Nucleus accumbens (tissue), 56 donors: ENCODE data around the gene PXYLP1.
"Not testable (repeated sequence)": the region's sequence is repeated elsewhere in the genome, so short reads cannot be mapped to it uniquely, and the experiment has no call there.

Experiments
- DNase-seq, 56 donors: peaks; one replicate each; lab custom pipeline; 2025; lab: John Stamatoyannopoulos, UW

The PXYLP1 gene

GRCh38 chr3:141314415-141314814 lies 82.8 kb downstream of the PXYLP1 start:
- not testable (repeated sequence) for DNase-seq

- no peak for DNase-seq
Measured at GRCh38 chr3:141316851-141317250, 85.2 kb downstream of the PXYLP1 start.

GRCh38 chr3:141320399-141321108 lies 88.9 kb downstream of the PXYLP1 start:
- no peak for DNase-seq

- no peak for DNase-seq
Measured at GRCh38 chr3:141321109-141321497, 89.5 kb downstream of the PXYLP1 start.

GRCh38 chr3:141323936-141324704 lies 92.5 kb downstream of the PXYLP1 start:
- DNase-seq, result no peak

GRCh38 chr3:141326123-141326522 lies 94.5 kb downstream of the PXYLP1 start:
- no peak for DNase-seq

GRCh38 chr3:141326626-141327025 lies 95.0 kb downstream of the PXYLP1 start:
- no peak for DNase-seq

GRCh38 chr3:141328286-141329166 lies 96.9 kb downstream of the PXYLP1 start:
- no peak for DNase-seq

DNA sequence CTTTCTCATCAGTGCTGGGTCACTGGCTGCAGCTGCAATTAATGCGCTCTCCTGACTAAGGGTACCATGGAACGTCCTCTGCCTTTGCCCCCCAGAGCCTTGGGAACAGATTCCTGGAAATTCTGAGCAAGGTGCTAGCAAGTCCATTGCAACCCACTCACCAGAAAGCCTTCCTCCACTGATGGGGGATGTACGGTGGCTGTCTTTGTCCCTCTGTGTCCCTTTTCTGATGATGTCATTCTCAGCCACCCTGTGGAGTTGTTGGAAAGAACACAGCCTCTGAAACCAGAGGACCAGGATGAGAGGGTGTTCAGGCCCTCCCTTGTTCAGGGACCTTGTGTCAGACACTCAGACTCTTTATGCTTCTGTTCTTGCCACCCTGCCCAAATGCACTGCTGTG lies 98.6 kb downstream of the PXYLP1 start:
- DNase-seq, result no peak

DNA sequence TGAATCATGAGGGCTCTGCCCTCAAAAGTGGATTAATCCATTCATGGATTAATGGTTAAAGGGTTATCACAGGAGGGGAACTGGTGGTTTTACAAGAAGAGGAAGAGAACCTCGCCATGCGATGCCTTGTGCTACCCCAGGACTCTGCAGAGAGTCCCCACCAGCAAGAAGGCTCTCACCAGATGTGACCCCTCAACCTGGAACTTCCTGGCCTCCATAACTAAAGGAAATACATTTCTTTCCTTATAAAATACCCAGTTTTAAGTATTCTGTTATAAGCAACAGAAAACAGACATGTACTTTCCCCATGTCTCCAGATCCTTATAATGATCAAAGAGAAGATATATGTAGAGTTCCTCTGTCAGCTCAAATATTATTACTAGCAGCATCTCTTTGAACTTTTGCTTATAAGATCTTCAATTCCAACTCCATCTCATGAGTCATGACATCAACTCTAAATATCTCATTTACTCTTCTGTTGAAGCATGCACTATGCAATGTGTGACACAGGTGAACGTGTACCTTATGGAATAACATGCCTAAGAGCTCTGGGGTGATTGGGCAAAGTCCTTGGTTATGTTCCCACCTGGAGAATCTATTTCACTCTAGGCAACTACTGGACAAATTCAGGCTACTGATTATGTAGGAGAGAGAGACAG lies 99.2 kb downstream of the PXYLP1 start:
- no peak for DNase-seq

GRCh38 chr3:141331377-141332318 lies 100.0 kb downstream of the PXYLP1 start:
- peak in 2 of 56 donors; percentile 4 to 46 for DNase-seq

DNA sequence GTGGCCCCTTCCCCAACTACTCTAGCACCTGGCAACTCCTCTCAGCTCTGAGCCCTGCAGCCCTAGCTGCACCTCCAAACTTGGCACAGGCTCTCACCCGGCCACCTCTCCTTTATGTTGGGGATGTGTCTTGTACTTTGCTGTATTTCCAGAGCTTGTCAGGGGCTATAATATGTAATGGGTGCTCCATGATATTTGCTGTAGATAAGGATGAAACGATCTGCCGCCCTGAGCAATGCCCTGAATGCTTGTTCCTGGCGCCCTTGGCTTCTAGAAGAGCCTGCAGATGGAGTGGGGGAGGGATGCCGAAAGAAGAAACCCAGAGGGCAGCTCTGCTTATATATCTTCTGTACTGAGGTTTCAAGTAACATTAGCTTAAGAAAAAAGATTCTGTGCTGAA lies 100.8 kb downstream of the PXYLP1 start:
- DNase-seq, result no peak

GRCh38 chr3:141333836-141334626 lies 102.4 kb downstream of the PXYLP1 start:
- DNase-seq, result no peak

GRCh38 chr3:141334627-141335250 lies 103.1 kb downstream of the PXYLP1 start:
- no peak for DNase-seq

GRCh38 chr3:141335531-141336061 lies 104.0 kb downstream of the PXYLP1 start:
- DNase-seq, result no peak

GRCh38 chr3:141336672-141337522 lies 105.3 kb downstream of the PXYLP1 start:
- DNase-seq, result peak in 4 of 56 donors; percentile 6 to 10 (median 6)

GRCh38 chr3:141337523-141337854 lies 105.9 kb downstream of the PXYLP1 start:
- no peak for DNase-seq
